K562 (cell line): ENCODE data around the gene NRN1L. TPM values are rescaled to one million over a fixed set of nuclear protein-coding genes. Genes with fewer than 3 reads are reported as not detected.

Source experiments
- ATAC-seq: fragments of 200-7000 bp; cut with Tn5 transposase; 3 replicates; pipeline ENCODE4 v1.9.1; 2020; ENCODE audit warnings: moderate library complexity
- BruUV-seq: library from RNA; stranded (reverse); fragments of 400-500 nt; replicated peaks from 2 replicates; lab custom pipeline; 2021; lab: Mats Ljungman, UMichigan
- CTCF ChIA-PET: fragments of 300-600 bp; formaldehyde crosslinking; extraction: SDS; loops from one replicate; lab custom pipeline; 2021; ENCODE audit warnings: low intra/inter-chr PET ratio; lab: Yijun Ruan, JAX
- POLR2A ChIA-PET: fragments of 300-600, 350-650 bp; sonication (Branson Sonifier 250); formaldehyde crosslinking; extraction: SDS; loops from one replicate; lab custom pipeline; 2021; ENCODE audit warnings: antibody characterized with exemption, inconsistent platforms; lab: Yijun Ruan, JAX
- DNase-seq, 4 experiments: peaks; one replicate each; pipeline versions ENCODE4 v3.0.0 to v3.0.0-alpha.2; 2011 to 2018; ENCODE audit warnings: low spot score in 3 of 4, mixed read lengths in 3 of 4; ENCODE audit errors: extremely low read depth in 1 of 4
- FAIRE-seq: peaks from 2 replicates; lab custom pipeline; 2011; peaks lifted over from hg19 to GRCh38; lab: Jason Lieb, UNC
- H2AFZ ChIP-seq: 2 replicates; pipeline ENCODE4 v1.6.0; 2011; ENCODE audit warnings: low read depth, low read length, control low read depth, inconsistent platforms
- H3K27ac ChIP-seq: fragments of 200-600 bp; 3 replicates; pipeline ENCODE4 v1.8.0; 2011; ENCODE audit warnings: low read depth, mild to moderate bottlenecking, control low read depth, inconsistent platforms, low read length, moderate library complexity, mixed read lengths; ENCODE audit errors: extremely low read depth
- H3K27me3 ChIP-seq, 2 experiments: fragments of 300-600 bp in 1 of 2; 2 replicates in 1 of 2; 3 replicates in 1 of 2; pipeline versions ENCODE4 v1.6.0 to v1.8.0; 2011; ENCODE audit warnings: inconsistent platforms in 2 of 2, low read length in 2 of 2, mild to moderate bottlenecking in 1 of 2, mixed read lengths in 1 of 2, moderate library complexity in 1 of 2; ENCODE audit not compliant: control insufficient read depth in 2 of 2, insufficient read depth in 2 of 2
- H3K36me3 ChIP-seq: fragments of 300-600 bp; 3 replicates; pipeline ENCODE4 v1.8.0; 2011; ENCODE audit warnings: mild to moderate bottlenecking, low read length, inconsistent platforms; ENCODE audit not compliant: control insufficient read depth, insufficient read depth
- H3K4me1 ChIP-seq, 2 experiments: fragments of 200-600 bp in 1 of 2; replicated peaks in 1 of 2; 2 replicates in 1 of 2; 3 replicates in 1 of 2; pipeline versions ENCODE4 v1.5.1 to v1.8.0; 2011; ENCODE audit warnings: inconsistent platforms in 2 of 2, low read length in 2 of 2, mild to moderate bottlenecking in 1 of 2, mixed read lengths in 1 of 2, moderate library complexity in 1 of 2; ENCODE audit not compliant: control insufficient read depth in 2 of 2, insufficient read depth in 2 of 2
- H3K4me2 ChIP-seq: 2 replicates; pipeline ENCODE4 v1.6.1; 2011; ENCODE audit warnings: low read length, control low read depth, inconsistent platforms, mixed read lengths; ENCODE audit not compliant: insufficient read depth
- H3K4me3 ChIP-seq: fragments of 200-600 bp; sonication (generic), shearing (Covaris generic); 2 replicates; pipeline ENCODE4 v1.5.1; 2016; ENCODE audit warnings: control low read depth, inconsistent platforms
- H3K79me2 ChIP-seq: fragments of 200-600 bp; 3 replicates; pipeline ENCODE4 v1.8.0; 2011; ENCODE audit warnings: low read length, inconsistent platforms; ENCODE audit not compliant: control insufficient read depth, insufficient read depth
- H3K9ac ChIP-seq, 2 experiments: 2 replicates each; pipeline versions ENCODE4 v1.6.0 to v1.6.1; 2011; ENCODE audit warnings: low read depth in 2 of 2, low read length in 2 of 2, control low read depth in 1 of 2, inconsistent platforms in 1 of 2, mild to moderate bottlenecking in 1 of 2, mixed read lengths in 1 of 2; ENCODE audit not compliant: insufficient read depth in 1 of 2
- H3K9me1 ChIP-seq: one replicate; pipeline ENCODE4 v1.6.0; 2011; ENCODE audit warnings: inconsistent platforms, mild to moderate bottlenecking, low read length, moderate library complexity; ENCODE audit not compliant: control insufficient read depth, insufficient read depth
- H3K9me3 ChIP-seq: replicated peaks from 2 replicates; pipeline ENCODE4 v1.5.1; 2011; ENCODE audit warnings: low read depth, low read length, inconsistent platforms; ENCODE audit not compliant: control insufficient read depth, insufficient read depth
- H4K20me1 ChIP-seq: replicated peaks from 2 replicates; pipeline ENCODE4 v1.6.1; 2011; ENCODE audit warnings: low read length, inconsistent platforms, mixed read lengths; ENCODE audit not compliant: control insufficient read depth, insufficient read depth
- NONO ChIP-seq, 2 experiments: fragments of 200-400 bp in 1 of 2; fragments of 450-650 bp in 1 of 2; formaldehyde crosslinking in 1 of 2; IDR thresholded peaks; 2 replicates each; pipeline ENCODE4 v1.6.1; 2017; ENCODE audit warnings: low read depth in 2 of 2, mild to moderate bottlenecking in 2 of 2, moderate library complexity in 2 of 2, low read length in 1 of 2
- TCFL5 ChIP-seq: fragments of 250-450 bp; sonication (Bioruptor Pico); conservative IDR thresholded peaks from 2 replicates; pipeline ENCODE4 v1.6.1; 2021; ENCODE audit warnings: mild to moderate bottlenecking, moderate library complexity, matching md5 sums
- ZNF121 ChIP-seq: sonication (generic); formaldehyde crosslinking; conservative IDR thresholded peaks from 2 replicates; pipeline ENCODE4 v1.8.0; 2022; ENCODE audit warnings: missing genetic modification reagents
- WGBS: fragments of 100-300 bp; shearing (Covaris generic); methylation state at CpG from one replicate; pipeline ENCODE4 v1.1.6; 2016; ENCODE audit warnings: low coverage, mixed read lengths; ENCODE audit not compliant: insufficient coverage; ENCODE audit errors: missing lambda C conversion rate; 5-methylcytosine and 5-hydroxymethylcytosine counted together
- in situ Hi-C: fragments of 300-500 bp; cut with MboI; formaldehyde crosslinking; loops from 4 replicates; pipeline ENCODE4 v1.15.0; 2018; ENCODE audit warnings: inconsistent platforms, mixed read lengths
- intact Hi-C: fragments of 100-400 bp; cut with micrococcal nuclease; formaldehyde crosslinking; loops from 2 replicates; pipeline ENCODE4 v1.14.2; 2022
- polyA plus RNA-seq, 8 experiments: library from polyadenylated mRNA; depleted of rRNA in 4 of 8; stranded (reverse) in 5 of 8; unstranded in 3 of 8; fragments of >200 nt; fragmentation: Nextera tagmentation in 2 of 8; fragmentation: Illumina TruSeq in 1 of 8; extraction: Ambion mirVana in 2 of 8; extraction: Trizol in 1 of 8; gene quantifications; 2 replicates each; pipeline versions ENCODE4 v1.2.1 to v1.2.3, GENCODE V29; 2011 to 2014; ENCODE audit warnings: inconsistent platforms in 1 of 8, missing spikeins in 1 of 8
- total RNA-seq, 7 experiments: library from RNA; depleted of rRNA in 6 of 7; stranded (reverse); fragments of >200 nt in 6 of 7; fragmentation: Illumina TruSeq in 2 of 7; extraction: Trizol in 2 of 7; gene quantifications; 2 replicates each; pipeline versions ENCODE4 v1.2.1 to v1.2.3, GENCODE V29; 2011 to 2021; ENCODE audit warnings: low replicate concordance in 1 of 7
- TF ChIP-seq, protein P1 (sequence below): sonication (generic); formaldehyde crosslinking; IDR thresholded peaks from 2 replicates; pipeline ENCODE4 v1.8.1; 2023; ENCODE audit warnings: mild to moderate bottlenecking, missing genetic modification reagents

Gene NRN1L
- total and polyA plus RNA-seq, 9 of the 15 experiments (the other 6 are each of a cell fraction or from before 2014, with no cell fraction given) = 0.22 to 0.86 (median 0.61) TPM; not detected in 5

DNA sequence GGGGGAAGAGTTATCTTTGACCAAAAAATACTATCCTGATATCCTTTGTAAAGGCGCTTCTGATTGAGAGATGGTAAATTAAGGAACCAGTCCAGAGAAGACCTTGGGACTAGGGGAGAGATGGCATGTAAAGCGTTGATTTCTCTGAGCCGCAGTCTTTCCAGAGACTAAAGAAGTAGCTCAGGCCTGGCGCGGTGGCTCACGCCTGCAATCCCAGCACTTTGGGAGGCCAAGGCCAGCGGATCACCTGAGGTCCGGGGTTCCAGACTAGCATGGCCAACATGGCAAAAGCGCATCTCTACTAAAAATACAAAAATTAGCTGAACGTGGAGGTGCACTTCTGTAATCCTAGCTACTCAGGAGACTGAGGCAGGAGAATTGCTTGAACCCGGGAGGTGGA is 36.6 kb upstream of the NRN1L start (continued):
- no peak for TF ChIP-seq NONO (IDR thresholded peaks at IDR 0.05; ENCODE audit: low read depth in 2 of 2, low read length in 1 of 2)

DNA sequence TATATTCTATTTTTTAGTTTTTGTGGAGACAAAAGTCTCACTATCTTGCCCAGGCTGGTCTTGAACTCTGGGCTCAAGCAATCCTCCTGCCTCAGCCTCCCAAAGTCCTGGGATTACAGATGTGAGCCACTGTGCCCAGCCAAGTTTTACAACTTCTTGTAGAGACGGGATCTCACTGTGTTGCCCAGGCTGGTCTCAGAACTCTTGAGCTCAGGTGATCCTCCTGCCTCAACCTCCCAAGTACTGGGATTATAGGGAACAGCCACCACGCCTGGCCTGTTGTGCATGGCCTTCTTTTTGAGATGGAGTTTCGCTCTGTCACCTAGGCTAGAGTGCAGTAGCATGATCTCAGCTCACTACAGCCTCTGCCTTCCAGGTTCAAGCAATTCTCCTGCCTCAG is 31.0 kb upstream of the NRN1L start:
- TF ChIP-seq TCFL5 (CRISPR knock-in tag) (no peak), ZNF121 (CRISPR knock-in tag) (peak; percentile 53; the same call in 1 of the 2 replicates)
- TF ChIP-seq, protein P1, sequence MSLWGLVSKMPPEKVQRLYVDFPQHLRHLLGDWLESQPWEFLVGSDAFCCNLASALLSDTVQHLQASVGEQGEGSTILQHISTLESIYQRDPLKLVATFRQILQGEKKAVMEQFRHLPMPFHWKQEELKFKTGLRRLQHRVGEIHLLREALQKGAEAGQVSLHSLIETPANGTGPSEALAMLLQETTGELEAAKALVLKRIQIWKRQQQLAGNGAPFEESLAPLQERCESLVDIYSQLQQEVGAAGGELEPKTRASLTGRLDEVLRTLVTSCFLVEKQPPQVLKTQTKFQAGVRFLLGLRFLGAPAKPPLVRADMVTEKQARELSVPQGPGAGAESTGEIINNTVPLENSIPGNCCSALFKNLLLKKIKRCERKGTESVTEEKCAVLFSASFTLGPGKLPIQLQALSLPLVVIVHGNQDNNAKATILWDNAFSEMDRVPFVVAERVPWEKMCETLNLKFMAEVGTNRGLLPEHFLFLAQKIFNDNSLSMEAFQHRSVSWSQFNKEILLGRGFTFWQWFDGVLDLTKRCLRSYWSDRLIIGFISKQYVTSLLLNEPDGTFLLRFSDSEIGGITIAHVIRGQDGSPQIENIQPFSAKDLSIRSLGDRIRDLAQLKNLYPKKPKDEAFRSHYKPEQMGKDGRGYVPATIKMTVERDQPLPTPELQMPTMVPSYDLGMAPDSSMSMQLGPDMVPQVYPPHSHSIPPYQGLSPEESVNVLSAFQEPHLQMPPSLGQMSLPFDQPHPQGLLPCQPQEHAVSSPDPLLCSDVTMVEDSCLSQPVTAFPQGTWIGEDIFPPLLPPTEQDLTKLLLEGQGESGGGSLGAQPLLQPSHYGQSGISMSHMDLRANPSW (CRISPR knock-in tag) = no peak
- Histone ChIP-seq H3K4me1 (peaks cover 8 to 20% of the 10 kb centered on the region in 2 experiments), H3K9me3 (no peaks in the 10 kb centered on the region), H3K79me2 (peaks cover 89% of the 10 kb centered on the region), H3K36me3 (peaks cover 52% of the 10 kb centered on the region), H4K20me1 (peaks cover 25% of the 10 kb centered on the region), H3K27me3 (no peaks in the 10 kb centered on the region), H2AFZ (no peak overlapping the region), H3K9ac (no peak overlapping the region), H3K4me3 (no peak overlapping the region), H3K4me2 (no peak overlapping the region), H3K9me1 (peaks cover 11% of the 10 kb centered on the region), H3K27ac (no peak overlapping the region; the same call in 2 of the 3 replicates)
- POLR2A ChIA-PET = interaction anchor here (0.8 kb wide), 1 partner anchor 10 kb away, joined by 3 read pairs; no protein-coding TSS in a partner anchor
- no TSS peak for BruUV-seq
- intact Hi-C loops = no loop called here
- ATAC-seq = no peak
- no peak for DNase-seq
- CTCF ChIA-PET = no interaction called here
- WGBS = 95% methylated on average over 3 of the region's 3 CpGs
- in situ Hi-C loops = no loop called here
- FAIRE-seq = no peak
